Measurements from ENCODE around the gene OR2T35.

DNA sequence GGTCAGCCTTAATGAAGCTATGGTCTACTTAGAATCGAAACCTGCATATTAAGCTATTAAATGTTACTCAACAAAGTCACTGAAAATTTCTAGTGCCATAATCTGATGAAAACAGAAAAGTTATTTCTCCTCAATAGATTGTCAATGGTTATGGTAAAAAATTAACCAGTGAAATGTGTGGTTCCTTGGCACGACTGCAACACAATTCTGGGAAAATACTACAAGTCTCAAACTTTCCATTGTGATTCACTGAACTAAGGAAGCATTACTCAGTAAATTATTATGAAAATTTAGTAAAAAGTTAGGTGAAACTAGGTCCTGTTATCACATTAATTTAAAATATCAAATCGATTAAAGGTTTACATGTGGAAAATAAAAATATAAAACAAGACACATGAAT lies 34.8 kb downstream of the OR2T35 start:
- TF ChIP-seq, protein P1, sequence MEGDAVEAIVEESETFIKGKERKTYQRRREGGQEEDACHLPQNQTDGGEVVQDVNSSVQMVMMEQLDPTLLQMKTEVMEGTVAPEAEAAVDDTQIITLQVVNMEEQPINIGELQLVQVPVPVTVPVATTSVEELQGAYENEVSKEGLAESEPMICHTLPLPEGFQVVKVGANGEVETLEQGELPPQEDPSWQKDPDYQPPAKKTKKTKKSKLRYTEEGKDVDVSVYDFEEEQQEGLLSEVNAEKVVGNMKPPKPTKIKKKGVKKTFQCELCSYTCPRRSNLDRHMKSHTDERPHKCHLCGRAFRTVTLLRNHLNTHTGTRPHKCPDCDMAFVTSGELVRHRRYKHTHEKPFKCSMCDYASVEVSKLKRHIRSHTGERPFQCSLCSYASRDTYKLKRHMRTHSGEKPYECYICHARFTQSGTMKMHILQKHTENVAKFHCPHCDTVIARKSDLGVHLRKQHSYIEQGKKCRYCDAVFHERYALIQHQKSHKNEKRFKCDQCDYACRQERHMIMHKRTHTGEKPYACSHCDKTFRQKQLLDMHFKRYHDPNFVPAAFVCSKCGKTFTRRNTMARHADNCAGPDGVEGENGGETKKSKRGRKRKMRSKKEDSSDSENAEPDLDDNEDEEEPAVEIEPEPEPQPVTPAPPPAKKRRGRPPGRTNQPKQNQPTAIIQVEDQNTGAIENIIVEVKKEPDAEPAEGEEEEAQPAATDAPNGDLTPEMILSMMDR (IDR thresholded peaks at IDR 0.05) = no peak
- TF ChIP-seq POLR2A (IDR thresholded peaks at IDR 0.05) = no peak

Measured in testis (tissue), 2 donors.